HG02642 (cell line): Measurements from ENCODE around the gene CHRM3.

ENCODE experiments used
- ATAC-seq: cut with Tn5 transposase; IDR thresholded peaks from one replicate; pipeline ENCODE4 v1.9.1; 2021; ENCODE audit warnings: mild to moderate bottlenecking; ENCODE audit not compliant: unreplicated experiment, poor library complexity

The CHRM3 gene

DNA sequence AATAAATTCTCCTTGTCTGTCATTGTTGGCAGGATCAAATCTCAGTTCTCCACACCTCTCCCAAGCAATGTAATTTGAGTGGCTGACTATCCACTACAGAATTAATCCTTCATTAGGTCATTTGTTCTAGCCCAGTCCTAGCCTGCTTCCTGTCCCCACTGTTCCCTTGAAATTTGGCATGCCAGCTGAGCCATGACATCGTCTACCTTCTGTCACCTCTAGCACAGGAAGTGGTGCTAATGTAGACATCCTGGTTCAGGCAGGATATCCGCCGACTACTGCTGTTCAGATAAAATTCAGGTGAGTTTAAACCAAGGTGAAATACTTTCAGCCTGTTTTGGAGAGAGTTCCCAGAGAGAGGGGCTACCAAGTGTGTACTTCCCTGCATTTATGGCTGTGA is 5.9 kb downstream of the CHRM3 start:
- ATAC-seq: no peak

DNA sequence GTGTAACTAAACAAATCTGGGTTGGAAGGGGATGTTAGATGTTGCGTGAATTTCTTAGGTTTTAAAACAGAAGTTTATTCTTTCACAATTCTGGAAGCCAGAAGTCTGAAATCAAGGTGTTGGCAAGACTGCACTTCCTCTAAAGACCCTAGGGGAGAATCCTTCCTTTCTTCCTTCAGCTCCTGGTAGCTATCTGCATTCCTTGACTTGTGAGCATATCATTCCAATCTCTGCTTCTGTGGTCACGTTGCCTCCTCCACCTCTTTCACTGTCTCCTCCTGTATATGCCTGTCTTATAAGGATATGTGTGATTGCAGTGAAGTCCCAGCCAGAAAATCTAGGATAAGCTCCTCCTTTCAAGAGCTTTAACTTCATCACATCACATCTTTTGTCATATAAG is 7.7 kb downstream of the CHRM3 start:
- ATAC-seq: no peak

DNA sequence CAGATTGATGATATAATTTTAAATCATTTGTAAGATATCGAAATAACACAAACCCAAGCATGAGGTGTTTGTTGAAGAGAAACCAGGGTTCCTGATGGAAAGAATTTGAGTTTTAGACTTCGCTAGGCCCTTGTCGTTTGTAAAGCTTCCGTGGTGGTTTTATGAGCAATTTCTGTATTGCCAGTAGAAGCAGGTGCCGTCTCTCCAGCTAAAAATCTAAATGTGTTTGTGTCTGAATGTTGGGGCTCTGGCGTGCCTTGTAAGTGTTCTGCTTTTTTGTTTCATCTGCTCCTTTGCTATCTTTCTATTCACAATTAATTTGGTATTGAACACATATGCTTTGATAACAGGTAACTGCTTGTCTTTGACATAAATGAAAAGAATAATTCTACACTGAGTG is 27.5 kb downstream of the CHRM3 start:
- ATAC-seq: no peak

DNA sequence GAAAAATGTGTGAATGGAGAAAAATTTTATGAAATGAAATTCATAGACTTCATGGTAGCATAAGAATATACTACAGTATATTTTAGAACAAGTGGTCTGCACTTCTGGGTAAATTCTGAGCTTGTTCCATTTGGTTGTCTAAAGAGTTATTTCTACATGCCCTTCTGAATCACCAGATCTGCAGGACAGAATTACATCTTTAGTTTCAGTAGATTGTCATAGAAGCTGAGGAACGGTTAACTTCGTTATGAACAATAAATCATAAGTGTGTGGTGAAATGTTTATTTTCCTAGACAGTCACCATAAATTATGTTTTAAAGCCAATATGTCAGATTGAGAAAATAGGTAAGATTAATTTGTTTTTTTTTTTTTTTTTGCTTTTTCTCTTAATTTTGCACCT is 30.9 kb downstream of the CHRM3 start:
- ATAC-seq: no peak

DNA sequence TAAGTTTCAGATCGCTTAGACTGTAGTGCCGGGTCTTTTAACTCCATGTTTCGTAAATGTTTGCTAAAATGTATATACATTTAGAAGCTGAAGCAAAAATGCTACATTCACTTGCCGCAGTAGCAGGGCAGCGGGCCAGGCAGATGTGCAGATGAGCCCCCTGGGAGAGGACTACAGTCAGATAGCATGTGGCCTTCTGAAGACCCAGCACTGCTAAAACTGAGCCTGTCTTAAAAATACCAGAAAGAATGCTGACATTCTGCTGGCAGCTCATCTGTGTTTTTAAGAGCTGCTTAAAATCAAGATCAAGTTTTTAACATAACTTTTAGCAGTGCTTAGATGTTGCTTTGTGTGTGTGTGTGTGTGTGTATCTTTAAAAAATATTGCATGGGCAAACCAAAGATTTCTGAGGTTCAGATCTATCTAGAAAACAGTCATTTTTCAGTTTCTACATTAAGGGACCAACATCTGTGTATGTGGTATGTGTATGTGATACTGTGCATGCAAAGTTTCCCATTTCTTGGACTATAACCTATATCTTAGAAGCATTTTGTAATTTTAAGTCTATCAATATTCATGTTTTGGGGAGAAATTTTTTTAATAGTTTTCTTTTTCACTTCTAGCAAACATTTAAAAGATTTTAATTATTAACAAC is 31.7 kb downstream of the CHRM3 start:
- ATAC-seq: no peak

DNA sequence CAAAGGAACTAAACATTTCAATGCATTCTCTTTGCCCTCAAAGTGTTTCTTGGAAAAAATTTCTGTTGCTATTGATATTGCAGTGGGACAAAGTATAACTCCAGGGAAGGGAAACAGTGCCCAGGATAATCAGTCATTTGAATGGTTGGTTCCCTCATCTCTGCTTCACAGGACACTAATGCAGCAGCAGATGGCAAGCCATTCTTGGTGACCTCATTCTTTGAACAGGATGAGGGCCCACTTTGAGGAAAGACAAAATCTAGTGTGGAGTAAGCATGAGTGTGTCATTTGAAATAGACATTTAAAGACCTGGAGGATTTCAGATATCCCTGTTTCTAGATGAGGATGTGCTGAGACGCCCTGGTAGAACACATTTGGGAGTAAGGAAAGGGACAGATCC is 32.3 kb downstream of the CHRM3 start:
- no peak for ATAC-seq

DNA sequence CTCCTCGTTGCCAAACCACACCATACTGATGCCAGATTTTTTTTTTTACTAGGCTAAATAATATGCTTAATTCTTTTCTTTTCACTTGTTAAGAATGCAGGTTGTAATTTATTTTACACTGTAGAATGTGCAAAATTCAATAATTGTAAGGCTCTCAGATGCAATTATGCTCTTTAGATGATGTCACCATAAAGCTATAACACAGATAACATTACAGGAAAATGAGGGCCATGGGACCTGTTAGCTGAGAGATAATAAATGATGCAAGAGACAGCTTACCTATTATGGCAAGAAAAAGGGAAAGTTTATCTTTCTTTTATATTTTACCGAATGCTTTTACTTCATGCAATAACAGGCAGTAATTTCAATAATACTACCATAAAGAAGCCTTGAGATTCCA is 35.4 kb downstream of the CHRM3 start:
- ATAC-seq: no peak

DNA sequence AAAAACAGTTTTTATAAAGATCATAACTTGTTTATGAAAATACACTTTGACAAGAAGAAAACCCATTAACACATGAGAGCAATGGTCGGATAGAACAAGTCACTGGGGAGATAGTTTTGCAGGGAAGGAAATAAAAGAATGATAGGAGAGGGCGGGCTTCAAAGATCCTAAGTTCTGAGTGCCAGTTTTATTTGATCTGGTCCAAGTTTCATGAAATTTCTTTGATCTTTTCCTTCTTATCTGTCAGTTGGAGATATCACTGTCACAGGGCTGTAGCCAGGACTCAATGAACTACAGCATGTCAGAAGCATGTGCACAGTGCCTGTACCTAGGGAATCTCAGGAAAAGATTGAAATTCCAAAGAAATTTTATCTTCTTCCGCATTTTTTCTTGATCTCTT is 36.5 kb downstream of the CHRM3 start:
- no peak for ATAC-seq

DNA sequence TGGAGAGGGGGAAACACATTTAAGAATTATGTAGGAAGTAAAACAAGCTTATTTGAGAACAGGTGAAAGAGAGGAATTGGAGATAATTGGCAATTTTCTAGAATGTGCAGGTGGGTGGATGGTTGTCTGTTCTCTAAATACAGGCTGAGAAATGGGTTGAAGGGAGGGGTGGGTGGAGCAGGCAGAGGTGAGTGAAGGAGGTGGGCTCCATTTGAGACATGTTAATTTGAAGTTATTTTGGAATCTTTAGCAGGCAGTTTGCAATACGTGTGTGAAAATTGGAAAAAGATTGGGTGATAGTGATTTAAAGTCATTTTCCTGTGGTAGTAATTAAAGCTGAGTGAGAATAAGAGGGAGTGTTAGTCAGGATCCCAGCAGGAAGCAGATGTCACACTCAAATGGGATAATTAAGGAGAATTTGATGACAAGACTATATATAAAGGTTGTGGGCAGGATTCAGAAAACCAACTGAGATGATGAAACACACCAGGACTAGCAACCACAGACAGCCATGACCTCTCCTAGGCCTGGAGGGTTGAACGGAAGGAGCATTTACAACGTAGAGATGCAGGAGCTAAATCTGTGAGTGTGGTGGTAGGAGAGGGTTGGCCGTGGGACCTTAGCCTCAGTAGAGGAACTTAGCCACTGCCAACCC is 40.6 kb downstream of the CHRM3 start:
- no peak for ATAC-seq

DNA sequence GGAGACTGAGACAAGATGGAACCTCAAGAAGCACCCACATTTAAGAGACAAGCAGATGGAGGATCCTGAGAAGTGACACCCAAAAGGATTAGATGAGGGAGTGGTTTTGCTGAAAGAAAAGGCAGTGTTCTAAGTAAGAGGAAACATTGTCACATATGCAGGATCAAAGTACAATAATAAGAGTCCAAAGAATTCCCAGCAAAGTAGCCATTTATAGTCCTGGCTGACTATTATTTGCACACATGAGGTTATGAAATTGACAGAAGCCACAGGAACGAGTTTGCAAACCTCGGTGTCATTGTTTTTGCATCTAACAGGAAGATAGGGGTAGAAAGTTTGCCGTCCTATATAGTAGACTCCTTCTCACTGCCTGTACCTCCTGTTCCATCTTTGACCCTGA is 41.3 kb downstream of the CHRM3 start:
- no peak for ATAC-seq

DNA sequence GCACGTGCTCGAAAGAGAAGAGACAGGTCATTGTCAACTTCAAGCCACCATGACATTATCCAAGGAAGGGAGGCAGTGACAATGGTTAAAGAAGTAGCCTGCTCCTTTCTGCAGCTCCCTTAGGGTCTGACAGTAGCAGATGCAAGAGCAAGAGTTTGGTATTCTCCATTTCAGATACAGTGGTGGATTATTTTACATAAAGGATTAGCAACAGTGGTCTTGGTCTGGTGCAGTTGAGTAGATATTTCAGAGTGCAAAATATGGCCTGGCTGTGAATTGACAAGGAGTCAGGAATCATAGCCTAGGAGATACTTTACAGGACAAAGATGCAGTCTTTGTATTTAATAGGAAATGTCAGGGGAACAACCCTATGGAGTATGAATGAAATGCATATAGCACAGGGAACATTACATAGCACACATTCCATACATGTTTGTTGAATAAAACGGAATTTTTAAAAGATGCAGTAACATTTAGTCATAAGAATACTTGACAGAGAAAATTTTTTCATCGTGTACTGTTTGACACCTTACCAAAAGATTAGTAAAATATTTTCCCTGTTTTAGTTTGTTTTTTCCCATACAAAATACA is 41.8 kb downstream of the CHRM3 start:
- no peak for ATAC-seq

DNA sequence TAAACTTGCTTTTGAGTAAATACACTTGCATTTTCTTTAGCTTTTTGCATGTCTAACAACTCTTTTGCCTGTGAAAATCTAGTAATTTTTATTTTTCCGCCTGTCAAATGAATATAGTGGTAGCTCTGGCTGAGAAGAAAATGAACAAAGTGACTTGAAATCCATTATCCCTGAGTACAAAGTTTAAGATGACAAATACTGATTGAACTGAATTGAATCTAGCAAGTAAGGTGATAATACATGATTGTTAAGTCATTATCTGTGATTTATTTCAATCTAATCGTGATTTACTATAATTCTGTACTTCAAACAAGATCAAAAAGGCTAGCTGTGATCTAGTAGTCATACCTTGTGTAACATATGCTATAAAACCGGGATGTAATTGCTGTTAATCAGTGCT is 42.8 kb downstream of the CHRM3 start:
- ATAC-seq: no peak

DNA sequence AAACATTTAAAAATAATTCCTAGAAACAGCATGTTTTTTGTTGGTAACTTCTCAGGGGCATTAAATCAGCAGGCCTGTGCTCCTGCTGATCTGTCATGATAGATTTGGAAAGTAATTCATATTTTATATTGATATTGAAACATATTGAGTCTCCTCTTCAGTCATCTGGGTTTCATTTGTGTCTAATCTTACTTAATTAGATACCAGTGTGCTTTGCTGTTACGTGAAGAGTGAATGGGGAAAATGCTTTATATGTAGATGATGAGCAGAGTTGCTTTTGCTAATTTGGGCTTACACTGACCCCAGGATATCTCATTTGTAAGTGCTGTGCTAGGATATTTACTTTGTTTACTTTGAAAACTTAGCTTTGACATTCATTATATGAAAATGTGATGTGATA is 45.9 kb downstream of the CHRM3 start:
- ATAC-seq: no peak

DNA sequence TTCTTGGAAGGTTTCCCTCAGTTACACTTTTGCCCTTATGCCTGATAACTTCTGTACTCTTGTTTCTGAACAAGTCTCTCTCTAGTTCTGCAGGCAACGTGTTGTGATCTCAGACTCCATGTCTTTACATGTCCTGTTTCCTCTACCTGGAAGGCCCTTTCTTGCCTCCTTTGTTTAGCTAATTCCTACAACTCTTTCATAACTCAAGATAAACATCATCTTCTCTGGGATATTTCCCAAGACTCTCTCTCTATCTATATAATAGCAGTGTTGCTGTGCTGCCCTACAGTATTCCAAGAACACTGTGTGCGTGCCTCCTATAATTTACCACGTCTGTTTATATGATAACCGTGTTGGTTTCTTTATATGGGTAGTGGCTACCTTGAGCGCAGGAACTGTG is 47.8 kb downstream of the CHRM3 start:
- no peak for ATAC-seq
